Erythroblast (primary cell): ENCODE results near the gene OR4D2.

Experiments
- GATA1 ChIP-seq: IDR thresholded peaks from 2 replicates; pipeline ENCODE4 v1.6.1; 2011; ENCODE audit warnings: low read depth, mild to moderate bottlenecking, control low read depth, low read length, moderate library complexity
- POLR2A ChIP-seq: IDR thresholded peaks from 2 replicates; pipeline ENCODE4 v1.6.1; 2011; ENCODE audit warnings: mild to moderate bottlenecking, low read length

DNA sequence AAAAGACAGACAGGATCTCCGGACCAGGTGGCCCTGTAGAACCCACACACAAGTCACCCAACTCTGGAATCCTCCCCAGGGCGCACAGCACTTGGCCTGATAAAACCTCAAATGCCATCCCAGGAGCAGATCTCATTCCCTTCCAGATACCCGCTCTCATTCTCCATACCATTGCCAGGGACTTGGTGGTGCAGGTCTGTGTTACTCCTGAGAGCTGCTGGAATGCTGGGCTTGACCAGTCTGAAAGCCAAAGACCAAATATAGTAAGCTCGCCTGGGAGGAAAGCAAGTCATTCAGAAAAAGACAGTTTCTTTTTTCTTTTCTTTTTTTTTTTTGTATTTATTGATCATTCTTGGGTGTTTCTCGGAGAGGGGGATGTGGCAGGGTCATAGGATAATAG is 41.6 kb downstream of the OR4D2 start:
- no peak for TF ChIP-seq POLR2A
- no peak for TF ChIP-seq GATA1
